GM19468 (cell line): Measurements from ENCODE around the gene RCSD1.
"Not testable (repeated sequence)": the region's sequence is repeated elsewhere in the genome, so short reads cannot be mapped to it uniquely, and the experiment has no call there.

Experiments
- ATAC-seq: cut with Tn5 transposase; IDR thresholded peaks from one replicate; pipeline ENCODE4 v1.9.1; 2021; ENCODE audit warnings: mild to moderate bottlenecking, moderate library complexity, moderate number of reproducible peaks; ENCODE audit not compliant: unreplicated experiment; ENCODE audit errors: extremely low read depth

The RCSD1 gene

DNA sequence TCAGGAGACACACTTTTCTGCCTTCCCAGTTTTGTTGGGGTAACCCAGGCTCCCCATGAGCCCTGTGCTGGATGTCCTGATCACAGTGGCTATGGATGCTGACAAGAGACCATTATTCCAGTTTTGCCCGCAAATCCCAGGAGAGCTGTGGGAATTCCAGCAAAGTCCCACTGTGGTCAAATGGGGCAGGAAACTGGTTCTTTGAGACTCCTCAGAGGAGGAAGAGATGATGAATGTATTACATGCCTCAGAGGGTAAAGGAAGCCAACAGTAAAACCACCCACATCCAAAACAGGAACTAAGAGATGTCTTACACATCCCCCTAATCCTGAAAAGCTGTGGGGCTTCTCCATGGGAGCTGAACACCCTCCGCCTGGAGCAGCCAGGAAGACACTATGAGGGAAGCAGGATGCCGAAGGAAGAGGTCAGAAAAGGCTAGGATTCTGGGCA, 78.9 kb downstream of the RCSD1 start:
- ATAC-seq = no peak

DNA sequence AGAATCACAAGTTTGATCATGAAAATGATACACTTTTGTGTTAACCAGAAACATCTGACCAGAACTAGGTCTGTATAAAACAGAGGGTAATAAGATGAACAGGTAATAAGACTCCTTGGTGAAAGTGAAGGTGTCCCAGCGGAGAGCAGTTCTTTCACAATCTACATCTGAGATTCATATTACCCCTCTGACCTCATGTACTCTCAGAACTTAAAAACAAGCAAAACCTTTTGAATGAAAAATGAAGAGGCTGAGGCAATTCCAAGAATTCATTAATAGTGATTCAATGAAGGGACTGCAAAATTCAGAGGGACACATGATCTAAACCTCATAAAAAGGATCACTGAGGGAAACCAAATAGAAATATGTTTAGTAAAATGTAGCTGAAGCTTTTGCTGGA, 80.8 kb downstream of the RCSD1 start:
- ATAC-seq = no peak

DNA sequence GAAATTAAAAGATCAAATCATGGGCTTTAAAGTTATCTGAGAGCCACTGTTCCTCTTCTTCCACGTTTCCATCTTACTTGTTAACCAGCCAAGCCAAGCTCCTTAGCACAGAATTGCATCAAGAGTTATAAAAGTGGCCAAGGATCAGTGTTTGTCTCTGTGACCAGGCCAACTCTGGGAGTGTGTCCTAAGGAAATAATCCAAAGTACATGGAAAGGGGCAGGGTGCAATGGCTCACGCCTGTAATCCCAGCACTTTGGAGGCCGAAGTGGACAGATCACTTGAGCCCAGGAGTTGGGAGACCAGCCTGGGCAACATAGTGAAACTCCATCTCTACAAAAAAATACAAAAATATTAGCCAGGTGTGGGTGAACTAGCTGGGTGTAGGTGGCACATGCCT, 81.8 kb downstream of the RCSD1 start:
- no peak for ATAC-seq

DNA sequence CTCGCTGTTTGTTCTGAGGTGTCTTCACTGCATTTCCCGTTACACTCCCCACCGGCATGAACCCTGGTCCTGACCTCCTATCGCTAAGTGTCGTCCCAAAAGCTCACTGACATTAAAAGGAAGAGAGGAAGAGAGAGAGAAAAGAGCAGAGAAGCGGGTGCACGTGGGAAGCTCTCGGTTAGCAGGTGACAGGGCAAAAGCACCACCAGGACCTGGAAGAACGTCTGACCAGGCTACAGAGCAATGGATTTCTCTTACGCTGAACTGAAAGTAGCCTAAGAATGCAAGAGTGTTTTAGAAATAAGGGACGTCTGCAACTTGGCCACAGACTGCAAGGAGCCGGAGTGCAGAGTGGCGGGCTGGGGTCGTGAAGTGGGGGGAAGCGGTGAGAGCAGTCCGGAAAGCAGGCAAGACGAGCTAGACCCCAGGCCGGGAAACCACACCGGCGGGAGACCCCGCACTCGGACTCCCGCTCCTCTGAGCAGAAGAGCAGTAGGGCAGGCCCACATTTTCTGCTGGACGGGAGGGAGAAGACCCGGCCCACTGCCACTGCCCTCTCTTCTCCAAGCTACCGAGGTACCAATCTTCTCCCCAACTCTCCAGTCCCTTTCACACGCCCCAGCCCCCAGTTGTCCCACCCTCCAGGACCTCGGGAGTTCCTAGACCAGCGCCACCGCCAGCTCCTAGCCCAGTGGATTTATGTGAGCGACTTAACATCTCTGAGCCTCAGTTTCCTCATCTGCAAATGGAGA, 83.5 kb downstream of the RCSD1 start:
- ATAC-seq = no peak

DNA sequence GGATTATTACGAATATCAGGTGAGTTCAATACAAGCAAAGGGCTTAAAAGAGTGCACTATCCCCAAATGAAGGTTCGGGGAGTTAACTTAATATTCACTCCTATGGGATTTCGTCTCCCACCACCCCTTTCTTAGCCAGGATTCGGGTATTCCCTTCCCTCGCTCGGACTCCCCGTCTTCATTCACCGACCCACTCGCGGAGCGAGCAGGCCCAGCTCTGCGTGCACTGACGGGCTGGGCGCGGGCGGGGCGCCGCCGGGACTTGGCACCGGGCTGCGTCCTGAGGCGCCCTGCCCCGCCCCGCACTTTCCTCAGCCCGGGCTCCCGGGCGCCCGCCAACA, 84.0 kb downstream of the RCSD1 start:
- peak; percentile 26 for ATAC-seq

DNA sequence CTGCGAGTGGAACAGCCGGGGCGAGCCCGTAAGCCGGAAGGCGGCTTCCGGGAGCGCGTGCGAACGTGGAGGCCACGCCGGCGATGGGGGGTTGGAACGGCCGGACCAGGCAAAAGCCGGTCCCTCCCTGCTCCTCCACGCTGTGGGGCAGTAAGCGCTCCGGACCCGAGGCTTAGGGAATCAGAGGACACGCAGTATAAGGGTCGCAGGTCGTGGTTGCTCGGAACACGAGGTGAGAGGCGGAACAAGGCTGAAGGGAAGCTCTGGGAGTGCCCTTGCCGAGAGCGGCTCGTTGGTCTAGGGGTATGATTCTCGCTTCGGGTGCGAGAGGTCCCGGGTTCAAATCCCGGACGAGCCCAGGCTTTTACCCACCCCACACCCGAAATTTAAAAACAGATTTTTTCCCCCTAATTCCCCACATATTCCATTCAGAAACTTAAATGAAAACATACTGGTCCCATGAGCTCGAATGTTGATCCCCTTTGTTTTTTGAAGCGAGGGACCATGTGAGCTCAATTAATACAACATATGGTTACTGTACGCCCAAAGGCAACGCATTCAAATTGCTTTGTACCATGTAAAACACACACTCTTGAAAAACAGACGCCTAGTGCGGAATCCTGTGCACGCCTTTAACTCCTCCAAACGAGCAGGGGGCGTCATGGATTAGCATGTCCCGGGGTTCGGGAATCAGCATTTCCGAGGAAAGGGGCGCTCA, 84.6 kb downstream of the RCSD1 start:
- peak; percentile 16 for ATAC-seq

DNA sequence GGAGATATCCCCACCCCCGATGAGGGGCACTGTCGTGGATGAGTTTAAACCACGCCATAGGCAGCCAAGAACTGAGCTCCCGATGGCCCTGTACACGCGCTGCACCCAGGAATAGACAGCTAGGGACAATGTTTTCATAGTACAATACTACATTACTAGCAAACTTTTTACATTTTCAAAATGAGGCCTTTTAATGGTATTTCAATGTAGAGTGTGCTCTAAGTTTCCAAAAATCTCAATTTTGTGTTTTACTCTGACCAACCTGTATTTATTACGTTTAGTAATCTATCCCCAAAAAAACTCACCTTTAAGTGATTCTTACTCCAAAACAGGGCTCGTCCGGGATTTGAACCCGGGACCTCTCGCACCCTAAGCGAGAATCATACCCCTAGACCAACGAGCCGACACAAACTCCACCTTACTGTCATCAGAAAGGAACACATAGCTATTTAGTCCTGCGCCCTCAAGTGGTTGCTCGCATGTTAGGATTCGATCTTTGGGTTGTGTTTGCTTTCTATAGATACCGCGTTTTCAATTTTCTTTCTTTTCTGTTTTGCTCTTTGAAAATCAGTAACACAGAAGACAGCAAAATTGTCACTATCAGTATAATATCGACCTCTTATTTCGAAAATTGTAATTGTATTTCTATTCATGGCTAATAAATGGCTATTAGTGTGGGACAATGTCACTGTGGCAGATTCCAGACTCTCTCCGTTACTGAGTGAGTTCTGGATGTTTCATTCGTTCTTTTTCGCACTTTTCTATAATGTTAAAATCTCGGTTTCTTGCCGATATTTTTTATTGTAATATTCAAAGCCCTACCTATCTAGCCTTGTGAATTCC, 85.3 kb downstream of the RCSD1 start:
- peak; percentile 51 for ATAC-seq

DNA sequence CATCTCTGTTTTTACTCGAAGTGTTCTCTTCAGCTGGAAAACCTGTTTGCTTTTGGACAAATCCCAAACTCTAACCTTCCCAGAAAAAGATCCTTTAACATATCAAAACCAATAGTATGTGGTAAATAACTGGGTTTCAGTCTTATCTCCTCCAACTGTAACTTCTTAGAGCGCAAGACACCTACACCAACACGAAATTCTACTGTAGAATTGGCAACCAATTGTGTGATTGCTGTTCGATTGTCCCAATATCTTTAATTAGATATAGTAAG, 85.9 kb downstream of the RCSD1 start:
- no peak for ATAC-seq

DNA sequence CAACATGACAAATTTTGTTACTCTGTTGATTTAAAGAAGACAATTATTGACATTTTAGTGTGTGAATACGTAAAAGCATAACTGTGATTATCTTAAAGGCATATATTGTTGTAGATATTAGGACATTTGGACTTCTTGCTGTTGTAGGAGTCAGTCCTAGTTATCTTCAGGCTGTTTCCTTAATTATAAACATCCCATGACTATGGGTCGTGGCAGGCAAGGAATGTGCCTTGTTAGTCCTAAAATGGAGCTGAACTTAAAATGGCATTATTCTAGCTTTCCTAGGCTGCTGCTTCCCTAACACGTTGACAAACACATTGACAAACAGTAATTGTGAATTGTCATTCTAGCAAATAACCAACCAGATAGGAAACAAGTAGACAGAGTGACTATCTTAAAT, 87.3 kb downstream of the RCSD1 start:
- no peak for ATAC-seq

DNA sequence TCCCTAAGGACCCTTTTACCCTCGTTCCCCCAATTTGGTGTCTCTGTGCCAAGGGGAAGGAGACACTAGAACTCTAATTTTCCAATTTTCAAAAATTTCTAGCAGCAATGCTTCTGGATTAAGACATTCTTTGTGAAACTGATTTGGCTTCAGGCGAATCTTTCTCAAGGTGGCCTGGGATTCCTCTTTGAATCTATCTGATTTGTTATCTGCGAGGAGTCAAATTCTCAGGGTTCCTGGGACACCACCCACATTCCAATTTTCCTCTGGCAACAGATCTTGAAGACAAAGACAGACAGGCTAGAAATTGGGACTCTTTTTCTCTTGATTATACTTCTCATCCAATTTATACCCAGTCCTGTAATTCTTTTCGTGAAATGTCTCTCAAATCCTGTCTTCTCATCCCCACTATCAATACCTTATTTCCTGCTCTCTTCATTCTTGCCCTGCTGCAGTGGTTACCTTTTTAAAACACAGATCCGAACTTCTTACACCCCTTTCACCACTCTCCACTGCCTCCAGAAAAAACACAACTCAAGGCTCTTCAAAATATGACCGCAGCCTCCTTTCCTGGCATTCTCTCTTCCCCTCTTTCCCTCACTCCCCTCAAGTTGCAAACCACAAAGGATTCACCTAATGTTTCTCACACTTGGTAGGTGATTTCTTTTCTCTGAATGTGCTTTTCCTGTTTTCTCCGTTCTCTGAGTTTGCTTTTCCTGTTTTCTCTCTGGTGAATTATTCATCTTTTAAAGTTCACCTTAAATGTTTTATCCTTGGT, 89.1 kb downstream of the RCSD1 start:
- ATAC-seq = no peak

DNA sequence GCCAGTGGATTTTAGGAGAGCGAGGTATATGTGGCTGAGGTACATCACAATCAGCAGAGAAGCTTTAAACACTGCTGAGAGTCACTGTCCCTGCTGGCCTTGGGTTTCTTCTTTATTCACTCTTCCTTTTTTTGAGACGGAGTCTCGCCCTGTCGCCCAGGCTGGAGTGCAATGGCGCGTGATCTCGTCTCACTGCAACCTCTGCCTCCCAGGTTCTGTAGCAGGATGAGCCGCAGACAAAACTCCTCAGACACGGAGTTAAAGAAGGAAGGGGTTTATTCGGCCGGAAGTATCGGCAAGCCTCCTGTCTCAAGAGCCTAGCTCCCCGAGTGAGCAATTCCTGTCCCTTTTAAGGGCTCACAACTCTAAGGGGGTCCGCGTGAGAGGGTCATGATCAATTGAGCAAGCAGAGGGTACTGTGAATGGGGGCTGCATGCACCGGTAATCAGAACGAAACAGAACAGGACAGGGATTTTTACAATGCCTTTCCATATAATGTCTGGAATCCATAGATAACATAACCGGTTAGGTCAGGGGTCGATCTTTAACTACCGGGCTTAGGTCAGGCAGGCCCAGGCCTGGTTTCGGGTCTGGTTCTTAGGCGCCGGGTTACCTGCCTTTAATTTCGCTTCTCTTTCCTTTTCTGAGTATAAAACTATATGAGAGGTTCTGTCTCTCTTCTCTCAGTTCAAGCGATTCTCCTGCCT, 89.8 kb downstream of the RCSD1 start:
- ATAC-seq = not testable (repeated sequence)

DNA sequence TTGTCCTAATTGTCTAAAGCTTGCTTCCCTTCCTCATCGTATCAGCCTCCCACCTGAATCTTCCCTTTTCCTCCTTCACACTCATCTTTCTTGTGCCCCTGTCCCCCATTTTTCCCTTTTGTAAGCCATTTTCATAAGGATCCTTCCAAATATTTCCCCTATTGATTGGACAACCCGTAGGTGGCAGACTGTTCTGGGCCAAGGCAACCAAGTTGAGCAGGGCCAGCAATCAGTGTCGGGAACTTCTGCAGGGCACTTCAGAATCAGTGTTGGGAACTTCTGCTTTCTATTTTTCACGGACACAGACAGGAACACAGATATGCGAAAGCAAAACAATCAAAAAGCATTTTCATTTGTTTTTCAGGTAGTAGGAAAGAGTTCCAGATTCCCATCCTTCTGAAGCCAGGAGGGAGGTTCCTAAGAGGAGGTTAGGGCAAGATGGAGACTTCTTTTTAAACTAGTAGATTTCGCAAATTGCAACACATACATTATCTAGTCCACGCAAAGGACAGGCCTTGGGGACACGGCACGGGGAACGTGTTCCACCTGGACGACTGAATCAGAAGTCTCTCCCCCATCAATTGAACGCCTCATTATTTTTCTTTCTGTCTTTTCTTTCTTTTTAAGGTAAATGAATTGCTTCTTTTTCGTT, 91.1 kb downstream of the RCSD1 start:
- ATAC-seq = no peak

DNA sequence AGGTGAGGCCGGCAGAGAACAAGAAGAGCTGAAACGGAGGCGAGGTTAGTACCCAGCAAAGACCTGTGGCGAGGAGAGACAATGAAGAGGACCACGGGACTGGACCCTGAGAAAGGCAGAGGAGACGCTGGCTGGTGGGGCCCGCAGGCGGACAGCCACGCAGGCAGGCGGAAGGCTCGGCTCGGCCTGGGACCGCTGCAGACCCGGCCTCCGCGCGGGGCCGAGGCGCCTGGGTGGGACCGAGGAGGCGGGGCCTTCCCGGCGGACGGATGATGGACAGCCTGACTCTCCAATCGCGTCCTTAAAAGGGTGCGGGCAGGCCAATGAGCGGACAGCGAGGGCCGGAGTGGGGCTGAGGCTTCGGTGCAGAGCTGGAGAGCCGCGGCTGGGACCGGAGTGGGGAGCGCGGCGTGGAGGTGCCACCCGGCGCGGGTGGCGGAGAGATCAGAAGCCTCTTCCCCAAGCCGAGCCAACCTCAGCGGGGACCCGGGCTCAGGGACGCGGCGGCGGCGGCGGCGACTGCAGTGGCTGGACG, 91.7 kb downstream of the RCSD1 start, which contains the start of gene MPZL1:
Gene MPZL1 (plus strand): TSS at position 366 of the 535 bp plus-strand sequence. CDS start 170 bp downstream, outside the sequence.
- peak; percentile 89 for ATAC-seq

DNA sequence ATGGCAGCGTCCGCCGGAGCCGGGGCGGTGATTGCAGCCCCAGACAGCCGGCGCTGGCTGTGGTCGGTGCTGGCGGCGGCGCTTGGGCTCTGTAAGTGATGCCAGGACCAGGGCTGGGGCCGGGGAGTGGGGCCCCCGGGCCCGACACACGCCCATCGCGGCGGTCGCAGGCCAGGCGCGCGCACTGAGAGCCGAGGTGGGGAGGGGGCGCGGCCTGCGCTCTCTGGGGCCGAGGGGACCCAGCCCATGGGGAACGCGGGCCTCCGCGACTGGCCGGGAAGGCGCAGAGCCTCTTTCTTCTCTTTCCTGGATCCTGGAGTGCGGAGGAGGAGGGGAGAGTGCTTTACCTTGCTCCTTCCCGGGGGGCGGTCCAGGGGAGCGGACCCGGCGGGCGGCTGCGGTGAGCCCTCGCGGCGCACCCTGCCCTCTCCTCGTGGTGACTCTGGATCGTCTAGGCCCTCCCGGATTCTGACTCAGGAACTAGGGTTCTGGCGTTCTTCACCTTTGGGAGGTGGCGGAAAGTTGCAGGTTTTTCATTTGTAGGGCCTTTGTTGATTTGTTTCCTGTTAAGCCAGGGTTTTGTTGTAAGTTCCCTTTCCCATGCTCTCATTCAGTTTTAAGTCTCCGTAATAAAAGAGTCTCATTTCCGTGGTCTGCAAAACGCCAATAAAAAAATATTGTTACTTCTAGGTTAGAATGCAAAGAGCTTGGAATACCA, 92.3 kb downstream of the RCSD1 start:
- ATAC-seq = no peak

DNA sequence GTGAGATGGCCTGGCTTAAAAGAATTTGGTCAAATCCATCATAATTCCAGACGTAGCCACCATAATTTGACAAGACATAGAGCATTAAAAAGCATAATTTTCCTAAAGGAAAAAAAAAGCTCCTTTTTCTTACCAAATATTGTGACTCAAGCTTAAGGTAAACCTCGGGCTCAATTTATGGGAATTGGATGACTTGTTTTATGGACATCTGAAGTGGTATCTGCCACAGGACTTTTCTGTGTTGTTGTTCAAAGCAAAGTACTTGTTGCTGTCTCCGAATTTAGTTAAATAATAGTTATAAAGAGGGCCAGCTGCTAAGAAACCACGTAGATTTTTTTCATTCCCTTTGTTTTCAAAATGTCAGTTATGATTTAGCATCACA, 92.8 kb downstream of the RCSD1 start:
- no peak for ATAC-seq

DNA sequence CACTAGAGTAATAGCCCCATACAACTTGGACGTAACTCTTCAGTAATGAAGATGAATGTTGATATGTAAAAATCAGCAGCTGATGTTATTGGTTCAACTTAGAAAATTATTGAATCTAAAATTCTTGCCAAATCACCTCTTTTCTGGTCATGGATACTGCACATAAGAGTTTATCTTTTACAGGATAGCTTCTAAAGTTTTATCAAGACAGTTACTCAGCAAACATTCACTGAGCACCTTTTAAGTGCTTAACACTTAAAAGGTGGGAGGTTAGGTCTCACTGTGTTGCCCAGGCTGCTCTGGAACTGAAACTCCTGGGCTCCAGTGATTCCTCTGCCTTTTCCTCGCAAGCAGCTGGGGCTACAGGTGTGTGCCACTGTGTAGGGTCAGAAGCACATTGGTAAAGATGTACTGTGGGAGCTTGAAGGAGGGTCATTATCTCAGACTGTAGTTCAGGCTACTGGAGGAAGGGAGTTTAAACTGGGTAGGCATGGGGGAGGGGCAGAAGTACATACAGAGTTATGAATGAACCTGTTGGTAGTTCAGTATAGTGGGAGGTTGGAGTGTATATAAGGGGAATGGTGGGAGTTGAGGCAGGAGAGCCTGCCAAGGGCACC, 93.8 kb downstream of the RCSD1 start:
- ATAC-seq = no peak

DNA sequence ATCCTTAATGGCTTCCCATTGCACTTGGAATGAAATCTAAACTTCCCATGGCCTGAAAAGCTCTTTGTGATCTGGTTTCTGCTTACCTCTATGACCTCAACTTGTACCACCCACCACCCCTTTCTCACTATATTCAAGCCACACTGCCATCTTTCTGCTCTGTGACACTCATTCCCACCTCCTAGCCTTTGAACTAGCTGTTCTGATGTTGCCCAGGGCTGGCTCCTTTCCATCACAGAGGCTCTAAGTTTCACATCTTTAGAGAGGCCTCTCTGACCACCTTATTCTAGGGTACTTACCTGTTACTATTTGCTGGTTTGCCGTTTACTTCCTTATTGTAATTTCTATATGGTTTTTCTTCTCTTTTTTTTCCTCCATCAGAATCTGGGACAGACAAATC, 96.0 kb downstream of the RCSD1 start:
- no peak for ATAC-seq

DNA sequence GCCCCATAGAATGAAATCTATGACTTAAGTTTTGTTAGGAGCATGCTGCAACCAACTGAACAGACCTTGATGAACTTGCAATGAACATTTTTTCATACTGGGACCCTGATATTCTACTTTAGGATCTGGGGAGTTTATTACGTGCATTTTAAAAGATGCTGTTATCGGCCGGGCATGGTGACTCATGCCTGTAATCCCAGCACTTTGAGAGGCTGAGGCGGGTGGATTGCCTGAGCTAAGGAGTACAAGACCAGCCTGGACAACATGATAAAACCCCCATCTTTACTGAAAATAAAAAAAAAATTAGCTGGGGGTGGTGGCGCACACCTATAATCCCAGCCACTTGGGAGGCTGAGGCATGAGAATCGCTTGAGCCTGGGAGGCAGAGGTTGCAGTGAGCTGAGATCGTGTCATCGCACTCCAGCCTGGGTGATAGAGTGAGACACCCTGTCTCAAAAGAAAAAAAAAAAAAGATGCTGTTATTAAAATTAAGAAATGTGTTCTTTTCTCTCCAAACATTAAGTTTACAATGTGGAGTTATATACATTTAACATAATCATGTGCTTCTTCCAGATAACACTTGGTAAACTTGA, 98.9 kb downstream of the RCSD1 start:
- no peak for ATAC-seq
